HG03460 (cell line): ENCODE results near the gene RCBTB1.
"Not testable (repeated sequence)": the region's sequence is repeated elsewhere in the genome, so short reads cannot be mapped to it uniquely, and the experiment has no call there.

Experiments
- ATAC-seq: cut with Tn5 transposase; IDR thresholded peaks from one replicate; pipeline ENCODE4 v1.9.1; 2021; ENCODE audit not compliant: unreplicated experiment

Gene RCBTB1

DNA sequence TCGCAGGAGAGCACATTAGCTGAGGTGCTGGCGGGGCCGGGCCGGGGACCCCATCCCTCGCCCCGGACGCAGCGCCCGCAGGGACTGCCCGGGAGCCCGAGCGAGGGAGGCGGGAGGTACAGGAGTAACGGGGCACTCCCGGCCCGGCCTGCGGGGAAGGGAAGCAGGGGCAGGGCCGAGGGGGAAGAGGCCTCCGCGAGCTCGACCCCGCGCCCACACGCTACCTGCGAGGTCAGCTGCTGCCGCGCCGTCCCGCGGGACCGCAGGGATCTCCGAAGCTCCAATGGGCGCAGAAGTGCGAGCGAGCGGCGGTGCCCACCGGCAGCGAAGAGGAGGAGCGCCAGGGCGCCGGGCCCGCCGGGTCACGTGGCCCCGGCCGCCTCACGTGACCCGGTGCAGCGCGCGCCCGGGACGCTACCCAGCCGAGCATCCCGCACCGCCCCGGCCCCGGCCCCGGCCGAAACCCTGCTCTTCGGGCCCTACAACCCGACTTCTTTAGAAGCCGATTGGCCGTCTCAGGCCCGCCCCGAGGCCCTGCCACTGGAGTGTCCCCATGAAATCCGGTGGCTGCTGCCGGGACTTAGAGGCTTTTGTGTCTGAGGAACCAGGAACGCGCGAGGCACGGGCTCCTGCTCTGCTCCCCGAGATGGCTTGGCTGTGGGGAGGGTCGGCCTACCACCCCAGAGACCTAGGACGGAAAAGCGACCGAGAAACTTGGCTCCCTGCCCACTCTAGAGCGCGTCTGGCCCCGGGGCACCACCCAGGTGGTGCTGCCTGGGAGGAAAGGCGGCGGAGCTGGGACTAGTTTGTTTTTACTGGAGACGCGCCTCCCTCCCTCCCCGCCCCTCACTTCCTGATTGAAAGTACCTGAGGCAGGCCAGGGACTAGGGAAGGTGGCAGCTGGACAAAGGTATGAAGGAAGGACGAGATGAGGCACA, at the start of gene RCBTB1:
Gene RCBTB1, minus strand, starts transcription at position 339 of the 938 bp plus-strand sequence. CDS start 18,279 bp downstream, outside the sequence.
- ATAC-seq = peak; percentile 91

DNA sequence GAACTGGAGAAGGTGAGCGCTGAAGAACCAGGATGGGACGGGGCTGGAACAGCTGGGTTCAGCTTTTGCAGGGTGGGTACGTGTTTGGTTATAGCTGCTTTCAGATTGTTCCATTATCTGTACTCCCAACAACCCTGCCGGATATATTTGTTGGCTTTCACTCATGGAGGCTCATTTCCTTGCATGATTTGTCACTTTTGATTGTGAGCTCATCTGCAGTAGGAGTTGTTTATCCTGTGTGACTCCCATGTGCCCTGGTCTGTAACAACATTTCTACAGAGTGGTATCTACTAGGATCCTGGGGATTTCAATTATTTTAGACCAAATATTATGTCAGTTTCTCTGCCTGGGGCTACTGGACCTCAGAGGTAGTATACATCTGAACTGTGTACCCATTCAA, 48.4 kb upstream of the RCBTB1 start:
- ATAC-seq = no peak

DNA sequence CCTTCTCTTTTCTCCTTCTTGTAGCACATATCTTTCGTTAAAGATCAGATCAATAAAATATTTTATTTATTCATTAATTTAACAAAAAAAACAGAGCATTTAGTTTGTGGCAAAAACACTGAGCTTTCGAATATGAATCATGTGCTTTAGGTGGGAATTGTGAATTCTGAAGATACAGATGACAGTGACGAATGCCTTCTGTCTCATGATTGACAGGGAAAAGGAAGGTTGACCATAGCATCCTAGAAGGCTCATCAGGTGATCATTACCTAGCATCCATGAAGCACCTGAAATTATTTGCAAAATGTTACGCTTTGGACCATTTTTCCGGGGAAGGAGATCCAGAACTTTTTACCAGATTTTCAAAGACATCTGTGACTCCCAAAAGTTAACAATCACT, 46.8 kb upstream of the RCBTB1 start:
- no peak for ATAC-seq

DNA sequence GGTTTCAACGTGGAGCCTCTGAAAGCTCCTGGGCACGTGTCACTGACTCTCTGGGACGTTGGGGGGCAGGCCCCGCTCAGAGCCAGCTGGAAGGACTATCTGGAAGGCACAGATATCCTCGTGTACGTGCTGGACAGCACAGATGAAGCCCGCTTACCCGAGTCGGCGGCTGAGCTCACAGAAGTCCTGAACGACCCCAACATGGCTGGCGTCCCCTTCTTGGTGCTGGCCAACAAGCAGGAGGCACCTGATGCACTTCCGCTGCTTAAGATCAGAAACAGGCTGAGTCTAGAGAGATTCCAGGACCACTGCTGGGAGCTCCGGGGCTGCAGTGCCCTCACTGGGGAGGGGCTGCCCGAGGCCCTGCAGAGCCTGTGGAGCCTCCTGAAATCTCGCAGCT, 45.2 kb upstream of the RCBTB1 start:
- no peak for ATAC-seq

DNA sequence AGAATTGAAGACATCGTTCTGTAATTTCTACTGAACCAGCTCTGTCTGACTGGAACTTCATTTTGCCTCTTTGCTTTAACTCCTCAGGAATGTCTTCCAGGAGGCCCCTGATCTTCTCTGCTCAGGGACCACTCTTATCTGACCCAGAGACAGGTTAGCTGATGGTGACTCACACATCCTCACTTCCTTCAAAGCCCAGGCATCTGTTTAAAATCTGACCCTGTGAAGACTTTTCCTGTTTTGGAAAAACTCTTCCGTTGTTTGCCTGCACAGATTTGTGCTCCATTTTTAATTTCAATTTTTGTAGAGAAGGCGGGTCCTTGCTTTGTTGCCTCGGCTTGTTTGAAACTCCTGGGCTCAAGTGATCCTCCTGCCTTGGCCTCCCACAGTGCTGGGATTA, 44.6 kb upstream of the RCBTB1 start:
- ATAC-seq = no peak

DNA sequence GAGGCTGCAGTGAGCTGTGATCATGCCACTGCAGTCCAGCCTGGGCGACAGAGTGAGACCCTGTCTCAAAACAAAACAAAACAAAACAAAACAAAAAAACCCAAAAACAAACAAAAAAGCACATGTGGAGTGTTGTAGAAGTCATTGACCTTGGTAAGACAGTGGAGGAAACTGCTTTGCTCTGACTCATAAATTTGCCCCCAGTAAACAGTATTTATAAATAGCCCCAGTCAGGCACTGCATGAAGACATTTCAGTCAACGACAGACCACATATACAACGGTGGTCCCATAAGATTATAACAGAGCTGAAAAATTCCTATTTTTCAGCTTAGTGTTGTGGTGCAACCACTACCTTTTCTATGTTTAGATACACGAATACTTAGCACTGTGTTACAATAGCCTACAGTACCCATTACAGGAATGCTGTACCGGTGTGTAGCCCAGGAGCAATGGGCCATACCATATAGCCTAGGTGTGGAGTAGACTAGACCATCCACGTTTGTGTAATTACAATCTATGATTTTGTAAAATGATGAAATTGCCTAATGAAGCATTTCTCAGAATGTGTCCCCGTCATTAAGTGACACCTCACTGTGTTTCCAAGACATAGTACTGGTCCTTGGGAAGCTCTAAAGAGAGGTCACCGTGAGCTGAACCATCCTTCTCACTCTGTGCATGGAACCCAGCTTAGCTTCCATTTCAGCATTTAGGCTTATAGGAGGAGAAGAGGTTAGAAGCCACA, 44.0 kb upstream of the RCBTB1 start:
- no peak for ATAC-seq

DNA sequence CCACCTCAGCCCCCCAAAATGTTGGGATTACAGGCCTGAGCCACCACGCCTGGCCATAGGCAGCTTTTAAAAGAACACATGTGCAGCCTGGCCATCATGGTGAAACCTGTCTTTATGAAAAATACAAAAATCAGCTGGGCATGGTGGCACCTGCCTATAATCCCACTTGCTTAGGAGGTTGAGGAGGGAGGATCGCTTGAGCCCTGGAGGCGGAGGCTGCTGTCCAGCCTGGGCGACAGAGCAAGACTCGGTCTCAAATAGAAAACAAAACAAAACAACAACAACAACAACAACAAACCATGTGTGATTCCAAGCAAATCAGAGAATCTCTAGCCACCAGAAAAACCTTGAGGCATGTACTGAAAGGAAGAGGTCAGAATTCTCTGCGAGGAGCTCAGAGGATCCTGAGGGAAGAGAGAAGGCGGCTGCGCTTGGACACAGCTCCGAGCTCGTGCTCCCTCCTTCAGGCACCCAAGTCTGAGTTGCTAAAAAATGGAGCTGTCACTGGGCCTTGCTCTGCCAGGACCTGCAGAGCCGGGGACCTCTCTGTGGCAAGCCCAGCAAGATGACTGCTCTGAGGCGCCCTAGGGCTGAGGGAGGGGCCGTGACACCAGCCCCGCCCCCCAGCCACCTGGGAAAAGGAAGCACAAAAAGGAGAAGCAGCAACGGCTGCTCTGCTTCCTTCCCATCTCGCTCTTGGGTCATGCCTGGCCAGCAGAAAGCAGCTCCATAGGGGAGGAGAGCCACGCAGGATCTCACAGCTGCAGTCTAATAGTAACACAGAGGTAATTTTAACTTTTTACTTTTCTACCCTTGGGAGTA, 42.7 kb upstream of the RCBTB1 start, which contains the start of gene ARL11:
Gene ARL11, plus strand, starts transcription at position 677 of the 822 bp plus-strand sequence. CDS start 1,941 bp downstream, outside the sequence.
- ATAC-seq = peak; percentile 93

DNA sequence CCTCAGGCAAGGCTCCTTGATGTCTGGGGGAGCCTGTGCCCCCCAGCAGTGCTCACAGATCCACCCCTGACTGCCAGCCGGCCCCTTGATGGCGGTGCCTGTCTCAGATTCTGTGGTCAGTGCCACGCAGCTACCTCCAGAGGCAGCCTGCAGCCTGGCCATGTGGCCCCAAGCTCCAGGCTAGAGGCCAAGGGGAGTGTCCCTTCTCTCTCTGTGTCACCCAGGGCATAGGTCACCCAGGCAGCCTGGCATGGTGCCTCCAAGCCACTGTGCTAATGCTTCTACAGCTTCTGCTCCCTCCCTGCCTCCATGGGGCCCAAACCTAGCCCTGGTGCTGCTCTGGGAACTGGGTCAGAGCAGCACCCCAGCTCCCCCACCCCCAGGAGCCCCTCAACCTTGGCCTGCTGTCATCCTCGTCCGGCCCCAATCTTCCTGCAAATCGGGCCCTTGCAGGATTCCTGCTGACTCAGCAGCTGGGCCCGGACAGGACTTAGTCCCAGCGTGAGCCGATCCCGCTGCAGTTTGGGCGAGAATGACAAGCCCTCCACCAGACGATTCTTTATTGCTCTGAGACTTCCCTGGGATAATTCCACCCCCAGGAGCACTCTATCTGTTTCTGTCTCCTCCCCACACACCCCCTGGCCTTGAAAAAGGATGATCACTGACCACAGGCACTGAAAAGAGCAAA, 40.2 kb upstream of the RCBTB1 start:
- no peak for ATAC-seq

DNA sequence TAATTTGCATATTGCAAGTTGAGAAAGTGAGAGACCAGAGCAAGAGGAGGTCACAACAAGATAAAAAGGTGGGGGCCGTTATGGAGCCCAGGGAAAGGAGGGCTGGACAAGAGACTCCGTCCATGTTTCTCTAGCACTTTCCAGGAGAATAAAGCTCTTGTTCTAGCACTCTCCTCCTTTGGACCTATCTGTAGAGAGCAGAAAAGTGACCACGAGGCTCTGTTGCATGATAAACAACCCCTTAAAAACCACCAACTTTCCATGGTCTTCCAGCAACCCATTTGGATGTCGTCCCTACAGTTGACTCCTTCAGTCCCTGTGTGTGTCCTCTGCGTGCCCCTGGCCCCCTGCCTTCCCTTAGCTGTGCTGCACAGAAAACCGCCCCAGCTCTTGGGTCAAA, 38.9 kb upstream of the RCBTB1 start:
- no peak for ATAC-seq

DNA sequence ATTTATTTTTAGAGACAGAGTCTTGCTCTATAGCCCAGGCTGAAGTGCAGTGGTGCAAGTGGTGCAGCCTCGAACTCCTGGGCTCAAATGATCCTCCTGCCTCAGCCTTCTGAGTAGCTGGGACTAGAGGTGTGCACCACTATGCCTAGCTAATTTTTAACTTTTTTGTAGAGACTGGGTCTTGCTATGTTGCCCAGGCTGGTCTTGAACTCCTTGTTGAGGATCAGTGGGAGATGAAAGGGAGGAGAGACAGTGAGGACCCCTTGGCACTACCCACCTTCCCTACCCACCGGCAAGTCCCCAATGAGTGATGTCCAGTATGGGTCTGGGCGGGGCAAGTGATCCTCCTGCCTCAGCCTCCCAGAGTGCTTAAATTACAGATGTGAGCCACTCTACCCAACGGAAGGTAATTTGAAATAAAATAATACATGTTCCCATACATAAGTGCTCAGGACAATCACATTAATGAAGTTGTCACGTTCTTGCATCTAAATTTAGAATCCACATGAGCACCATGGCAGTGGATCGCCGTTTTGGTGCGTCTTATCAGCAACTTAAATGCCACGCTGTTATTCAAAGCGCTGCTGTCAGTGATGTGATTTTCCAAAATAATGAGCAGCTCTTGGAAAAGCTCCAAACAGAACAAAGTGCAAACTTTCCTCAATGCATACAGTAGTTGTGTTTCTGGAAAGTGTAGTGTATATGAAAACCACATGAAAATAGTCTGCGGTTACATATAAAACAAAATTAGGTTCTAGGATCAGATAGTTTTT, 37.0 kb upstream of the RCBTB1 start:
- no peak for ATAC-seq

DNA sequence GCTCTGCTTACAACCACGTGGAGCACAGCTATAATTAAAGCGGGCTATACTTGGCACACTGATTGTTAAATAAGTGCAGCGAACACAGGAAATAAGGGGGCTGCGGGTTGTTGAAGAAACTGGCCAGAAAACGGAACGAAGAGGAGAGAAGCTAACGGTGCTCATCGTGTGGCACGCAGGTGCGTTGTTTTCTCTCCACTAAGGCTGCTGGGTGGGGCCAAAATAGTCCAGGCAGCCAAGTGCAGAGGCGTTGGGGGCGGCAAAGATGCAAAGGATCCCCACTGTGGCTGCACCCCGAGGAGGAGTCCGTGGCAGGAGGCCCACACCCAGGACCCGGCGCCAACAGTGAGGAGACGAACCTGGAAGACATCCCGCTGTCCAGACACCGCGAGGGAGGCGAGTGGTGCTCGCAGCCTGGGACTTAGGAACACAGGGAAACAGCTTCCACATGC, 34.8 kb upstream of the RCBTB1 start:
- no peak for ATAC-seq

DNA sequence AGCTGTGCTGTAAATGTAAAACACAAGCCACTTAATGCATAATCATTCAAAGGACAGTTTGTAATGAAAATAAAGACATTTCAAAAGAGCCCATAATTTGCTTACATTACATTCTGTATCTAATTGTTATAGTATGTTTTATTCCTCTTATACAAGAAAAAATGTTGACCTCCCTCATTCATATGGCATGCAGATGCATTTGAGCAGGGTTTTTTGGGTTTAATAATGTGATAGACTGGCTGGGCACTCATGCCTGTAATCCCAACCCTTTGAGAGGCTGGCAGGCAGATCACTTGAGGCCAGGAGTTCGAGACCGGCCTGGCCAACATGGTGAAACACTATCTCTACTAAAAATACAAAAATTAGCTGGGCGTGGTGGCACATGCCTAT, 31.3 kb upstream of the RCBTB1 start:
- no peak for ATAC-seq

DNA sequence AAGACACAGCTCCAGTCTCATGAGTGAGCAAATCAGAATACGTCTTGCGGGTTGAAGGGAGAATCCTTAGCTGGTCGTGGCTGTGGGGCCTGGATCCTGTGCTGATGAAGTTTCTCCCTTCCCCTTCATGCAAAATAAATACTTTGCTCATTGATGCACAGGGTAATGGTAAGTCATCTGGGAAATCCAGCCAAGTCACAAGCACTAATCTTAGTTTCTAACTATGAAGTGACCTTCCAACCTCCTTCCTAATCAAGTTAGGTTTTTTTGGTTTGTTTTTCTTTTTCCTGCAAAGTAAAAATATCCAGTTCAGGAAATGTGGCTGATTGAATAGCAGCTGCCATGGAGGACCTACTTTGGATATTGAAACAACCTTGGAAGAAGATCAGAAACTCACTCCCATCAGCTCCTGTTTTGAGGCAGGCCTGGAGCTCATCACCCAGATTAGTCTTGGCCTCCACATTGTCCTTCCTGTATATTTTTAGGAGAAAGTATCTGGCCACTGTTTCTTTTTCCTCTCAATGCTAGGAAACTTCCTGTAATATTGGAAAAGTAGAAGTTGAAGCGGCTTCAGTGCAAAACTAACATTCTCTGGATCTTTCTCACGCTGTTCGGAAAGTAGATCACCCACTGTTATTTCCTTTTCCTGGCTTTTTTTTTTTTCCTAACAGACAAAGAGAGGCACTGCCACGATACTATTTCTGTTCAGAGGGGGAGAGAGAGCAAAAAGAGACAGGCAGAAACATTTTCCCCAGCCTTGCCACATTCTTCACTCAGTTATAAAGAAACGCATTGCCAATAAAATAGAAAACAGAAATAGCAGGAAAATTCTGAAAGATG, 30.7 kb upstream of the RCBTB1 start:
- no peak for ATAC-seq

DNA sequence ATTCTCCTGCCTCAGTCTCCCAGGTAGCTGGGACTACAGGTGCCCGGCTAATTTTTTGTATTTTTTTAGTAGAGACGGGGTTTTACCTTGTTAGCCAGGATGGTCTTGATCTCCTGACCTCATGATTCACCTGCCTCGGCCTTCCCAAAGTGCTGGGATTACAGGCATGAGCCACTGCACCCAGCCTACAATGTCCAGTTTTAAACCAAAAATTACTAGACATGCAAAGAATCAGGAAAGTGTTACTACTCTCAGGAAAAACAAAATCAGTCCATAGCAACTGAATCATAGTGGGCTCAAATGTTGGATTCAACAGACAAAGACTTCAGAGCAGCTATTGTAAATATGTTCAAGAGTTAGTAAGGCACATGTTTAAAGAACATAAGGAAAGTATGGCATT, 26.7 kb upstream of the RCBTB1 start:
- ATAC-seq = not testable (repeated sequence)

DNA sequence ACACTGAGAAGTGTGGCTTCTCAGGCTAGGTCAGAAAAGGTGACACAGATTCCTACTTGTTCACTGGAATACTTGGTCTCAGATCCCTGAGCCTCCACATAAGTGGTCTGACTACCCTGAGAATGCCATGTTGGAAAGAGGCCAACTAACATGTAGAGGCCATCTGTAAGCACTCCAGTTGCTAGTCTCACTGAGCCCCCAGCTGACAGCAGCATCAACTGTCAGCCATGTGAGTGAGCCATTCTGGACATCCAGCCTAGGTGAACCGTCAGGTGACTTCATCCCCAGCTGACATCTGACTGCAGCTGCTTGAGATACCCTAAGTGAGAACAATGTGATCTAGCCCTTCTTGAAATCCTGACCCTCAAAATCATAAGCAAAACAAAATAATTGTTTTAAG, 24.8 kb upstream of the RCBTB1 start:
- no peak for ATAC-seq

DNA sequence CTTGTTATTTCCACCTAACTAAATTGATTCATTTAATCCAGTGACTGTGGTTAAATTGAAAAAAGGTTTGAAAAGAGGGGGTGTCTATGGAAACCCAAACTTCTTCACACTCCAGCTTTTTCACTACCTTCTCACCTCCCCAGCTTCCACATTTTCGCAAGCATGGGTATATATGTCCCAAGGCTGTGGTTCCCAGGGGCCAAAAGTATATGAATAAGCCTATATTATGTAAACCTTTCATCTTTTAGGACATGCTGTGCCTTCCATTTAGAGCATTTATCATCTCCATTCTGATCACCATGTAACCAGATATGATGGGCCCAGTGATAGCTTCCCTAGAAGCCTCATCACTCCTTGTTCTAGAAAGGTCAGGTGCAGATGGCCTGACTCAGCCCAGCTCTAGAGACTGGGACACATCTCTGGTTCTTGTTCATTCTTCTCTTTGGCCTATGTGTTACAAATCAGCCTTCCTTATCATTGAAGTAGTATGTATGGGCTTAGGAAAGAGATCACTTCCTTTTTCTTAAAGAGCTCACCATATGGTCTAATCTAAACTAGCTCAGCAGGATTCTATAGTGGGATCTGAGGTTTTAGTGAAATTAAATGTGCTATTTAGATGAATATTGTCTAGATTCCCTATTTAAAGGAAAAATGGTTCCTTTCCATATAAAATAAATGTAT, 23.4 kb upstream of the RCBTB1 start:
- no peak for ATAC-seq

DNA sequence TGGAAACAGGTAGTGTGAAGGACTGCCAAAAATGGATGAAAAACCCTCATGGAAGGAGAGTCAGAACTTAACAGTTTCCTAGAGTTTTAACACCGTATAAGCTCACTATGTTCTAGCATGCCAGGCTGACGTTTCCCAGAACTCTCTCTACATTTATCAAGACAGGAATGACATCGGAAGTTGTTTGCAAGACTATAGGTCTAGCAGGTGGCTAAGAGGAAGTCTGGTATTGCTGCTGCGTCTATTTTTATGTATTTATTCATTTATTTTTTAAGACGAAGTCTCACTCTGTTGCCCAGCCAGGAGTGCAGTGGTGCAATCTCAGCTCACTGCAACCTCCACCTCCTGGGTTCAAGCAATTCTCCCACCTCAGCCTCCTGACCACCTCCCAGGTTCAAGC, 22.4 kb upstream of the RCBTB1 start:
- no peak for ATAC-seq
